H9 (cell line): ENCODE data around the gene SLC9A9. TPM values are rescaled to one million over a fixed set of nuclear protein-coding genes. Genes with fewer than 3 reads are reported as not detected.

Source experiments
- DNase-seq: peaks from one replicate; pipeline ENCODE4 v3.0.0-alpha.2; 2017
- H2AFZ ChIP-seq: one replicate; pipeline ENCODE4 v1.6.1; 2013; ENCODE audit warnings: mild to moderate bottlenecking, low read length, control low read depth, moderate library complexity
- H2AK5ac ChIP-seq: 2 replicates; pipeline ENCODE4 v1.6.1; 2013; ENCODE audit warnings: low read length, control low read depth, mixed read lengths; ENCODE audit not compliant: insufficient read length
- H2BK120ac ChIP-seq: one replicate; pipeline ENCODE4 v1.6.1; 2013; ENCODE audit warnings: low read depth, mild to moderate bottlenecking, low read length, control low read depth, inconsistent platforms; ENCODE audit not compliant: poor library complexity, severe bottlenecking
- H2BK12ac ChIP-seq: 2 replicates; pipeline ENCODE4 v1.6.1; 2013; ENCODE audit warnings: low read length, control low read depth, mixed read lengths, low read depth; ENCODE audit not compliant: insufficient read length
- H2BK15ac ChIP-seq: 2 replicates; pipeline ENCODE4 v1.6.1; 2013; ENCODE audit warnings: low read depth, low read length, control low read depth
- H2BK20ac ChIP-seq: one replicate; pipeline ENCODE4 v1.6.1; 2013; ENCODE audit warnings: low read depth, mild to moderate bottlenecking, low read length, control low read depth, inconsistent platforms; ENCODE audit not compliant: poor library complexity, severe bottlenecking
- H2BK5ac ChIP-seq: 2 replicates; pipeline ENCODE4 v1.6.1; 2013; ENCODE audit warnings: low read length, control low read depth, mixed read lengths; ENCODE audit not compliant: insufficient read length
- H3K14ac ChIP-seq: 2 replicates; pipeline ENCODE4 v1.6.1; 2013; ENCODE audit warnings: low read length, control low read depth; ENCODE audit not compliant: insufficient read depth
- H3K18ac ChIP-seq: 2 replicates; pipeline ENCODE4 v1.6.1; 2013; ENCODE audit warnings: low read depth, mild to moderate bottlenecking, mixed read lengths, low read length, control low read depth; ENCODE audit not compliant: insufficient read length
- H3K23ac ChIP-seq: 2 replicates; pipeline ENCODE4 v1.6.1; 2013; ENCODE audit warnings: low read length, control low read depth, mixed read lengths, low read depth; ENCODE audit not compliant: insufficient read length
- H3K23me2 ChIP-seq: 2 replicates; pipeline ENCODE4 v1.6.1; 2013; ENCODE audit warnings: low read depth, mild to moderate bottlenecking, mixed read lengths, low read length, control low read depth; ENCODE audit not compliant: insufficient read length, poor library complexity, severe bottlenecking
- H3K27ac ChIP-seq: 2 replicates; pipeline ENCODE4 v1.5.1; 2013; ENCODE audit warnings: low read length, control low read depth, mixed read lengths, low read depth; ENCODE audit not compliant: insufficient read length
- H3K27me3 ChIP-seq: 2 replicates; pipeline ENCODE4 v1.6.1; 2013; ENCODE audit warnings: low read length, control low read depth, inconsistent platforms; ENCODE audit not compliant: insufficient read depth
- H3K4ac ChIP-seq: 2 replicates; pipeline ENCODE4 v1.6.1; 2013; ENCODE audit warnings: low read depth, mild to moderate bottlenecking, control low read depth, inconsistent platforms, low read length, moderate library complexity
- H3K4me1 ChIP-seq: 2 replicates; pipeline ENCODE4 v1.6.1; 2013; ENCODE audit warnings: low read length, control low read depth, inconsistent platforms; ENCODE audit not compliant: insufficient read depth
- H3K4me2 ChIP-seq: 2 replicates; pipeline ENCODE4 v1.6.1; 2013; ENCODE audit warnings: low read length, control low read depth, mixed read lengths; ENCODE audit not compliant: insufficient read length, insufficient read depth
- H3K56ac ChIP-seq: 2 replicates; pipeline ENCODE4 v1.6.1; 2013; ENCODE audit warnings: low read depth, mild to moderate bottlenecking, mixed read lengths, low read length, control low read depth; ENCODE audit not compliant: insufficient read length
- H3K79me1 ChIP-seq: 2 replicates; pipeline ENCODE4 v1.6.1; 2013; ENCODE audit warnings: low read depth, mild to moderate bottlenecking, moderate library complexity, low read length, control low read depth, inconsistent platforms; ENCODE audit not compliant: insufficient read depth, poor library complexity, severe bottlenecking
- H3K79me2 ChIP-seq: 2 replicates; pipeline ENCODE4 v1.6.1; 2013; ENCODE audit warnings: low read length, control low read depth, inconsistent platforms; ENCODE audit not compliant: insufficient read depth
- H3K9ac ChIP-seq: 2 replicates; pipeline ENCODE4 v1.6.1; 2013; ENCODE audit warnings: low read length, control low read depth, mixed read lengths; ENCODE audit not compliant: insufficient read length; ENCODE audit errors: extremely low read depth
- H3K9me3 ChIP-seq: one replicate; pipeline ENCODE4 v1.6.1; 2013; ENCODE audit warnings: low read depth, low read length, inconsistent platforms; ENCODE audit not compliant: control insufficient read depth
- H3T11ph ChIP-seq: one replicate; pipeline ENCODE4 v1.6.1; 2013; ENCODE audit warnings: mild to moderate bottlenecking, low read length, control low read depth, inconsistent platforms
- H4K20me1 ChIP-seq: one replicate; pipeline ENCODE4 v1.6.1; 2013; ENCODE audit not compliant: control insufficient read depth, insufficient read length, insufficient read depth
- H4K5ac ChIP-seq: 2 replicates; pipeline ENCODE4 v1.6.1; 2013; ENCODE audit warnings: low read depth, mild to moderate bottlenecking, mixed read lengths, low read length, control low read depth; ENCODE audit not compliant: insufficient read length
- H4K8ac ChIP-seq: replicated peaks from 2 replicates; pipeline ENCODE4 v1.6.1; 2013; ENCODE audit warnings: low read length, control low read depth, mixed read lengths, low read depth; ENCODE audit not compliant: insufficient read length
- H4K91ac ChIP-seq: 2 replicates; pipeline ENCODE4 v1.6.1; 2013; ENCODE audit warnings: low read depth, mild to moderate bottlenecking, moderate library complexity, mixed read lengths, low read length, control low read depth; ENCODE audit not compliant: insufficient read length
- H3K27ac Mint-ChIP-seq, 3 experiments: 2 replicates in 2 of 3; 3 replicates in 1 of 3; pipeline ENCODE4 v1.8.0; 2020 to 2021; ENCODE audit warnings: mixed read lengths in 3 of 3, mild to moderate bottlenecking in 1 of 3, moderate library complexity in 1 of 3
- H3K27me3 Mint-ChIP-seq: 2 replicates; pipeline ENCODE4 v1.8.0; 2021; ENCODE audit warnings: low read depth, mild to moderate bottlenecking, moderate library complexity, mixed read lengths
- H3K36me3 Mint-ChIP-seq, 3 experiments: 2 replicates in 2 of 3; 3 replicates in 1 of 3; pipeline ENCODE4 v1.8.0; 2020 to 2021; ENCODE audit warnings: low read depth in 3 of 3, mixed read lengths in 3 of 3; ENCODE audit not compliant: insufficient read depth in 1 of 3
- H3K4me1 Mint-ChIP-seq, 2 experiments: 2 replicates each; pipeline ENCODE4 v1.8.0; 2020; ENCODE audit warnings: mixed read lengths in 2 of 2
- H3K4me3 Mint-ChIP-seq, 2 experiments: 2 replicates in 1 of 2; 3 replicates in 1 of 2; pipeline ENCODE4 v1.8.0; 2020 to 2021; ENCODE audit warnings: mild to moderate bottlenecking in 2 of 2, mixed read lengths in 2 of 2, moderate library complexity in 1 of 2
- H3K9me3 Mint-ChIP-seq, 2 experiments: 2 replicates in 1 of 2; 3 replicates in 1 of 2; pipeline ENCODE4 v1.8.0; 2020; ENCODE audit warnings: mild to moderate bottlenecking in 2 of 2, mixed read lengths in 2 of 2, moderate library complexity in 1 of 2
- WGBS: extraction: QIAGEN DNeasy Blood & Tissue Kit; methylation state at CpG from one replicate; pipeline ENCODE4 v1.1.7; 2013; ENCODE audit warnings: missing lambda C conversion rate, low lambda C conversion rate, mixed read lengths; ENCODE audit not compliant: insufficient read length; ENCODE audit errors: extremely low coverage; 5-methylcytosine and 5-hydroxymethylcytosine counted together
- total RNA-seq: library from RNA; stranded (reverse); gene quantifications from 2 replicates; pipeline ENCODE4 v1.2.1, GENCODE V29; 2021
- TF ChIP-seq, protein P1 (sequence below): fragments of 200-600 bp; sonication (generic); conservative IDR thresholded peaks from 3 replicates; pipeline ENCODE4 v1.8.0; 2021; ENCODE audit warnings: antibody characterized with exemption, mild to moderate bottlenecking

The SLC9A9 gene
- total RNA-seq, 1 experiment from 2014 or later: 0.35 TPM

DNA sequence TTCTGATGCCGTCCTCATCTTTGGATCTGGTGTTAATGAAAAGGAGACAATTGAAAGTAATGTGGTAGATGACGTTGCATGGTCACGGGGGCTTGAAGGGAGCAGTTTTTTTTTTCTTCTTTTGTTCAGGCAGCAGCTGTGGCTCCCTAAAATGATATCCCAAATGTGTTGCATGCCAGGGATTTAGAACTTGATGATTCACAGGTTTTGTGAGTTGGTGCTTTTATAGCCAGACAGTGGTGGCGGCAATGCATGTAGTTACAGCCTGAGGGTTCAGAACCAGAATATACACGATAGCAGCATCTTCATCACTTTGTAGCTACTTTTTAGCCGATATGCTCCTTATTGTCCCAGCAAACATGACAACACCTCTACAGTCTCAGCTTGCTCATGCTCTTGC is 595.3 kb downstream of the SLC9A9 start:
- Histone ChIP-seq H3K9me3 (no peaks in the 10 kb centered on the region), H3K23me2 (no peaks in the 10 kb centered on the region), H3K14ac (no peak overlapping the region), H3K79me1 (no peaks in the 10 kb centered on the region), H3K9ac (no peak overlapping the region), H3K79me2 (no peaks in the 10 kb centered on the region), H2AK5ac (no peak overlapping the region), H2BK12ac (no peak overlapping the region), H3K27me3 (no peaks in the 10 kb centered on the region), H4K91ac (no peak overlapping the region), H4K20me1 (no peaks in the 10 kb centered on the region), H3K4ac (no peak overlapping the region), H3K27ac (no peak overlapping the region), H2BK20ac (no peak overlapping the region), H2BK15ac (no peak overlapping the region), H3K23ac (no peak overlapping the region), H2AFZ (no peak overlapping the region), H3T11ph (no peak overlapping the region), H4K8ac (no peak overlapping the region), H2BK5ac (no peak overlapping the region), H3K4me2 (no peak overlapping the region), H3K4me1 (no peaks in the 10 kb centered on the region), H3K56ac (no peak overlapping the region), H2BK120ac (no peak overlapping the region), H3K18ac (no peak overlapping the region), H4K5ac (no peak overlapping the region)
- DNase-seq: no peak
- Mint-ChIP-seq H3K4me3 (no peak overlapping the region), H3K9me3 (no peaks in the 10 kb centered on the region; a peak in 2 of 5 replicates), H3K36me3 (peaks cover 0 to 2% (median 0%) of the 10 kb centered on the region in 3 experiments; a peak in 2 of 7 replicates), H3K4me1 (0 out of 4 replicates have a peak, but pooled peaks cover 0 to 2% of the 10 kb centered on the region in 2 experiments), H3K27ac (no peak overlapping the region), H3K27me3 (peaks cover 2% of the 10 kb centered on the region; the same call in 1 of the 2 replicates)
- TF ChIP-seq, protein P1, sequence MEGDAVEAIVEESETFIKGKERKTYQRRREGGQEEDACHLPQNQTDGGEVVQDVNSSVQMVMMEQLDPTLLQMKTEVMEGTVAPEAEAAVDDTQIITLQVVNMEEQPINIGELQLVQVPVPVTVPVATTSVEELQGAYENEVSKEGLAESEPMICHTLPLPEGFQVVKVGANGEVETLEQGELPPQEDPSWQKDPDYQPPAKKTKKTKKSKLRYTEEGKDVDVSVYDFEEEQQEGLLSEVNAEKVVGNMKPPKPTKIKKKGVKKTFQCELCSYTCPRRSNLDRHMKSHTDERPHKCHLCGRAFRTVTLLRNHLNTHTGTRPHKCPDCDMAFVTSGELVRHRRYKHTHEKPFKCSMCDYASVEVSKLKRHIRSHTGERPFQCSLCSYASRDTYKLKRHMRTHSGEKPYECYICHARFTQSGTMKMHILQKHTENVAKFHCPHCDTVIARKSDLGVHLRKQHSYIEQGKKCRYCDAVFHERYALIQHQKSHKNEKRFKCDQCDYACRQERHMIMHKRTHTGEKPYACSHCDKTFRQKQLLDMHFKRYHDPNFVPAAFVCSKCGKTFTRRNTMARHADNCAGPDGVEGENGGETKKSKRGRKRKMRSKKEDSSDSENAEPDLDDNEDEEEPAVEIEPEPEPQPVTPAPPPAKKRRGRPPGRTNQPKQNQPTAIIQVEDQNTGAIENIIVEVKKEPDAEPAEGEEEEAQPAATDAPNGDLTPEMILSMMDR: no peak
- WGBS: no CpG with 5 or more reads among the region's 6 CpGs
